ENCODE measurements around the gene CFAP210. TPM values are rescaled to one million over a fixed set of nuclear protein-coding genes. Genes with fewer than 3 reads are reported as not detected.
A peak's percentile ranks its signal among the peaks of the same experiment; 100 is the strongest.

The CFAP210 gene
- total and polyA plus RNA-seq, 4 donors: 0.02 to 0.42 (median 0.21) TPM

DNA sequence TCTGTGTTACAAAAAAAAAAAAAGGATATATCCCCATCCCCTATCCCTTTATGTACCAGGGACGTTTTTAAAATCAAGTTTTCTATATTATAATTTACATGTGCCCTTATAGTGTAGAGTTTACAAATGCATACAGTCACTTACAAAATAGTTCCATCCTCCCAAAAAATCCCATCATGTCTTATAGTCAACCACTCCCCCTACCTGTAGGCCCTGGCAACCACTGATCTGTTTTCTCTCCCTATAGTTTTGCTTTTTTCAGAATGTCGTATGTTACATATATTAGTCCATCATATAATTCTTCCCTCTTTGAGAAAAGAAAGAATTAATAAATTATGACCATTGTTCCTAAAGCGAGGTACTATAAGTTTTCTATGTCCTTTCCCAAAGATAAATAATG, 17.8 kb downstream of the CFAP210 start:
- TF ChIP-seq FOXA2 (IDR thresholded peaks at IDR 0.05) (no peak), SP1 (IDR thresholded peaks at IDR 0.05) (no peak), RAD21 (IDR thresholded peaks at IDR 0.05) (peak; percentile 15 to 55)
- TF ChIP-seq, protein P1, sequence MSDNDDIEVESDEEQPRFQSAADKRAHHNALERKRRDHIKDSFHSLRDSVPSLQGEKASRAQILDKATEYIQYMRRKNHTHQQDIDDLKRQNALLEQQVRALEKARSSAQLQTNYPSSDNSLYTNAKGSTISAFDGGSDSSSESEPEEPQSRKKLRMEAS (IDR thresholded peaks at IDR 0.05): no peak
- DNase-seq (ENCODE audit: low spot score): no peak
- Histone ChIP-seq H3K27me3 (ENCODE audit: control insufficient read depth in 4 of 4, insufficient read depth in 4 of 4, low read length in 3 of 4) (no peaks in the 10 kb centered on the region), H3K36me3 (ENCODE audit: control insufficient read depth in 4 of 4, insufficient read depth in 3 of 4, low read depth in 1 of 4, low read length in 3 of 4) (no peaks in the 10 kb centered on the region), H3K9me3 (ENCODE audit: control insufficient read depth in 4 of 4, low read length in 3 of 4) (no peaks in the 10 kb centered on the region), H3K27ac (ENCODE audit: low read depth in 1 of 2, low read length in 2 of 2) (no peak overlapping the region), H3K4me3 (ENCODE audit: low read depth in 1 of 3, low read length in 3 of 3) (no peak overlapping the region), H3K9ac (ENCODE audit: low read depth in 1 of 2, low read length in 2 of 2) (no peak overlapping the region), H3K4me1 (ENCODE audit: control insufficient read depth in 4 of 4, insufficient read depth in 4 of 4, low read length in 3 of 4) (no peaks in the 10 kb centered on the region)
- WGBS: 75% methylated on average over 3 of the region's 3 CpGs

DNA sequence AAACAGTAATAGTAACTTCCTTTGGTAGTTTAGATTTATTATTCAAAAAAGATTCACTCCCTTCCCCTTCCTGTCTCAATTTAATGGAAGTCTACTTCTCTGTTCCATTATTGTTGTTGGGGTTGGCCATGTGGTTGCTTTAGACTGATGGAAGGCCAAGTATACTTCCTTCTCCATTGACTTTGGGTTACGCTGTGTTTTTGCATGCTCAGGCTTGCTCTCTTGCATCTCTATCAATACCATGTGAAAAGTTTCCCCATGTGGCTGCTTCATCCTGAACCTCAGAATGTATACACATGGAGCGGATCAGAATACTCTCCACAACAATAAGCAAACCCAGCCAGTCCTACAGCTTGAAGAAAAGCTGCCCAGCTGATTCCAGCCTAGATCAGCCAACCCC, 20.3 kb downstream of the CFAP210 start:
- Histone ChIP-seq H3K4me1 (ENCODE audit: control insufficient read depth in 4 of 4, insufficient read depth in 4 of 4, low read length in 3 of 4) (no peaks in the 10 kb centered on the region), H3K9me3 (ENCODE audit: control insufficient read depth in 4 of 4, low read length in 3 of 4) (no peaks in the 10 kb centered on the region), H3K36me3 (ENCODE audit: control insufficient read depth in 4 of 4, insufficient read depth in 3 of 4, low read depth in 1 of 4, low read length in 3 of 4) (no peaks in the 10 kb centered on the region), H3K27ac (ENCODE audit: low read depth in 1 of 2, low read length in 2 of 2) (no peak overlapping the region), H3K4me3 (ENCODE audit: low read depth in 1 of 3, low read length in 3 of 3) (no peak overlapping the region), H3K9ac (ENCODE audit: low read depth in 1 of 2, low read length in 2 of 2) (no peak overlapping the region), H3K27me3 (ENCODE audit: control insufficient read depth in 4 of 4, insufficient read depth in 4 of 4, low read length in 3 of 4) (no peaks in the 10 kb centered on the region)
- TF ChIP-seq NR2F2 (IDR thresholded peaks at IDR 0.05) (no peak), SP1 (IDR thresholded peaks at IDR 0.05) (no peak)
- TF ChIP-seq, protein P2, sequence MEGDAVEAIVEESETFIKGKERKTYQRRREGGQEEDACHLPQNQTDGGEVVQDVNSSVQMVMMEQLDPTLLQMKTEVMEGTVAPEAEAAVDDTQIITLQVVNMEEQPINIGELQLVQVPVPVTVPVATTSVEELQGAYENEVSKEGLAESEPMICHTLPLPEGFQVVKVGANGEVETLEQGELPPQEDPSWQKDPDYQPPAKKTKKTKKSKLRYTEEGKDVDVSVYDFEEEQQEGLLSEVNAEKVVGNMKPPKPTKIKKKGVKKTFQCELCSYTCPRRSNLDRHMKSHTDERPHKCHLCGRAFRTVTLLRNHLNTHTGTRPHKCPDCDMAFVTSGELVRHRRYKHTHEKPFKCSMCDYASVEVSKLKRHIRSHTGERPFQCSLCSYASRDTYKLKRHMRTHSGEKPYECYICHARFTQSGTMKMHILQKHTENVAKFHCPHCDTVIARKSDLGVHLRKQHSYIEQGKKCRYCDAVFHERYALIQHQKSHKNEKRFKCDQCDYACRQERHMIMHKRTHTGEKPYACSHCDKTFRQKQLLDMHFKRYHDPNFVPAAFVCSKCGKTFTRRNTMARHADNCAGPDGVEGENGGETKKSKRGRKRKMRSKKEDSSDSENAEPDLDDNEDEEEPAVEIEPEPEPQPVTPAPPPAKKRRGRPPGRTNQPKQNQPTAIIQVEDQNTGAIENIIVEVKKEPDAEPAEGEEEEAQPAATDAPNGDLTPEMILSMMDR (IDR thresholded peaks at IDR 0.05; ENCODE audit: low read depth, low read length, missing input control): no peak
- no peak for DNase-seq (ENCODE audit: low spot score)
- 95% methylated on average over 2 of the region's 2 CpGs for WGBS

DNA sequence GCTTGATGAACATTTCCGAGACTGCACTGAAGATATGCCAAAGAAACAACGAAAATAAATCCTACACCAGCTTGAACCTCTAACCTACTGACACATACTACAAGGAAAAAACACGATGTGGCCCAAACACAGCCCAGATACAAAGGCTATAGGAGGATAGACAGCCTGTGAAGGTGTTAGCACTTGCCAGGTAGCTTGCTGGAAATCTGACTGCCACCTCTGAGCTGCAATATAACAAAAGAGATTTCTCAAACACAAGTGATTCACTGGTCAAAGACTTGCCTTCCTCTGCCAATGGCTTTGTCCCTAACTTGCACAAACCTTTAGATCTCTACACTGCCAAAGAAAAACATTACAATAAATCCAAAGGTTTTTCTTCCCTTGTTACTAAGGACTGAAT, 21.1 kb downstream of the CFAP210 start:
- 67% methylated on average over 3 of the region's 3 CpGs for WGBS
- Histone ChIP-seq H3K27ac (ENCODE audit: low read depth in 1 of 2, low read length in 2 of 2) (no peak overlapping the region), H3K4me3 (ENCODE audit: low read depth in 1 of 3, low read length in 3 of 3) (no peak overlapping the region), H3K27me3 (ENCODE audit: control insufficient read depth in 4 of 4, insufficient read depth in 4 of 4, low read length in 3 of 4) (no peaks in the 10 kb centered on the region), H3K36me3 (ENCODE audit: control insufficient read depth in 4 of 4, insufficient read depth in 3 of 4, low read depth in 1 of 4, low read length in 3 of 4) (no peaks in the 10 kb centered on the region), H3K4me1 (ENCODE audit: control insufficient read depth in 4 of 4, insufficient read depth in 4 of 4, low read length in 3 of 4) (no peaks in the 10 kb centered on the region), H3K9ac (ENCODE audit: low read depth in 1 of 2, low read length in 2 of 2) (no peak overlapping the region), H3K9me3 (ENCODE audit: control insufficient read depth in 4 of 4, low read length in 3 of 4) (no peaks in the 10 kb centered on the region)
- DNase-seq (ENCODE audit: low spot score): no peak
- TF ChIP-seq RXRA (IDR thresholded peaks at IDR 0.05) (no peak), JUND (IDR thresholded peaks at IDR 0.05) (no peak), YY1 (IDR thresholded peaks at IDR 0.05) (no peak), TAF1 (conservative IDR thresholded peaks at IDR 0.05) (no peak), FOXA2 (IDR thresholded peaks at IDR 0.05) (no peak), FOXA1 (IDR thresholded peaks at IDR 0.05) (no peak), GABPA (IDR thresholded peaks at IDR 0.05 in 1 of 2, conservative IDR thresholded peaks at IDR 0.05 in 1 of 2) (no peak), HNF4G (IDR thresholded peaks at IDR 0.05) (no peak), EGR1 (IDR thresholded peaks at IDR 0.05; ENCODE audit: low read depth in 2 of 2) (no peak), SP1 (IDR thresholded peaks at IDR 0.05) (no peak), HNF4A (conservative IDR thresholded peaks at IDR 0.05) (no peak), NR2F2 (IDR thresholded peaks at IDR 0.05) (no peak)
- TF ChIP-seq, protein P1 (IDR thresholded peaks at IDR 0.05): no peak
- TF ChIP-seq, protein P3, sequence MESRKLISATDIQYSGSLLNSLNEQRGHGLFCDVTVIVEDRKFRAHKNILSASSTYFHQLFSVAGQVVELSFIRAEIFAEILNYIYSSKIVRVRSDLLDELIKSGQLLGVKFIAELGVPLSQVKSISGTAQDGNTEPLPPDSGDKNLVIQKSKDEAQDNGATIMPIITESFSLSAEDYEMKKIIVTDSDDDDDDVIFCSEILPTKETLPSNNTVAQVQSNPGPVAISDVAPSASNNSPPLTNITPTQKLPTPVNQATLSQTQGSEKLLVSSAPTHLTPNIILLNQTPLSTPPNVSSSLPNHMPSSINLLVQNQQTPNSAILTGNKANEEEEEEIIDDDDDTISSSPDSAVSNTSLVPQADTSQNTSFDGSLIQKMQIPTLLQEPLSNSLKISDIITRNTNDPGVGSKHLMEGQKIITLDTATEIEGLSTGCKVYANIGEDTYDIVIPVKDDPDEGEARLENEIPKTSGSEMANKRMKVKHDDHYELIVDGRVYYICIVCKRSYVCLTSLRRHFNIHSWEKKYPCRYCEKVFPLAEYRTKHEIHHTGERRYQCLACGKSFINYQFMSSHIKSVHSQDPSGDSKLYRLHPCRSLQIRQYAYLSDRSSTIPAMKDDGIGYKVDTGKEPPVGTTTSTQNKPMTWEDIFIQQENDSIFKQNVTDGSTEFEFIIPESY (IDR thresholded peaks at IDR 0.05): no peak
- TF ChIP-seq, protein P4, sequence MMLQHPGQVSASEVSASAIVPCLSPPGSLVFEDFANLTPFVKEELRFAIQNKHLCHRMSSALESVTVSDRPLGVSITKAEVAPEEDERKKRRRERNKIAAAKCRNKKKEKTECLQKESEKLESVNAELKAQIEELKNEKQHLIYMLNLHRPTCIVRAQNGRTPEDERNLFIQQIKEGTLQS (IDR thresholded peaks at IDR 0.05): no peak
- TF ChIP-seq, protein P2 (IDR thresholded peaks at IDR 0.05; ENCODE audit: low read depth, low read length, missing input control): no peak
- TF ChIP-seq, protein P5, sequence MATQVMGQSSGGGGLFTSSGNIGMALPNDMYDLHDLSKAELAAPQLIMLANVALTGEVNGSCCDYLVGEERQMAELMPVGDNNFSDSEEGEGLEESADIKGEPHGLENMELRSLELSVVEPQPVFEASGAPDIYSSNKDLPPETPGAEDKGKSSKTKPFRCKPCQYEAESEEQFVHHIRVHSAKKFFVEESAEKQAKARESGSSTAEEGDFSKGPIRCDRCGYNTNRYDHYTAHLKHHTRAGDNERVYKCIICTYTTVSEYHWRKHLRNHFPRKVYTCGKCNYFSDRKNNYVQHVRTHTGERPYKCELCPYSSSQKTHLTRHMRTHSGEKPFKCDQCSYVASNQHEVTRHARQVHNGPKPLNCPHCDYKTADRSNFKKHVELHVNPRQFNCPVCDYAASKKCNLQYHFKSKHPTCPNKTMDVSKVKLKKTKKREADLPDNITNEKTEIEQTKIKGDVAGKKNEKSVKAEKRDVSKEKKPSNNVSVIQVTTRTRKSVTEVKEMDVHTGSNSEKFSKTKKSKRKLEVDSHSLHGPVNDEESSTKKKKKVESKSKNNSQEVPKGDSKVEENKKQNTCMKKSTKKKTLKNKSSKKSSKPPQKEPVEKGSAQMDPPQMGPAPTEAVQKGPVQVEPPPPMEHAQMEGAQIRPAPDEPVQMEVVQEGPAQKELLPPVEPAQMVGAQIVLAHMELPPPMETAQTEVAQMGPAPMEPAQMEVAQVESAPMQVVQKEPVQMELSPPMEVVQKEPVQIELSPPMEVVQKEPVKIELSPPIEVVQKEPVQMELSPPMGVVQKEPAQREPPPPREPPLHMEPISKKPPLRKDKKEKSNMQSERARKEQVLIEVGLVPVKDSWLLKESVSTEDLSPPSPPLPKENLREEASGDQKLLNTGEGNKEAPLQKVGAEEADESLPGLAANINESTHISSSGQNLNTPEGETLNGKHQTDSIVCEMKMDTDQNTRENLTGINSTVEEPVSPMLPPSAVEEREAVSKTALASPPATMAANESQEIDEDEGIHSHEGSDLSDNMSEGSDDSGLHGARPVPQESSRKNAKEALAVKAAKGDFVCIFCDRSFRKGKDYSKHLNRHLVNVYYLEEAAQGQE (IDR thresholded peaks at IDR 0.05): no peak
